ENCODE data around the gene DNAH2.

DNAH2 gene

DNA sequence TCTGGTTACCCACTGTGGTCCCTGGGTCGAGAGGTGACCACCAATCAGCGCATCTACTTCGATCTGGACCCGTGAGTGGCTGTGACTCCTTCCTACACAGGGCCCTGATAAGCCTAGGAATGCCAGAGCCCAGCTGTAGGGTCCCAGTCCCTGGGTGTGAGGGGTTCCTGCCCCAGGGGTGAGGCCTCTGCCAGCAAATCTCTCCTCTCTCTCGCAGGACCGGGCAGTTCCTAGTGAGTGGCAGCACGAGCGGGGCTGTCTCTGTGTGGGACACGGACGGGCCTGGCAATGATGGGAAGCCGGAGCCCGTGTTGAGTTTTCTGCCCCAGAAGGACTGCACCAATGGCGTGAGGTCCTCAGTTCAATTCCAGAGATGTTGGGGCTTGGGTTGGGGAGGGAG lies 14.8 kb upstream of the DNAH2 start:
- DNase-seq (ENCODE audit: low read depth in 2 of 2): no peak

- DNase-seq (ENCODE audit: low read depth in 2 of 2): no peak
These were observed 13.7 kb upstream of the DNAH2 start for GRCh38 chr17:7703584-7704479.

- no peak for DNase-seq (ENCODE audit: low read depth in 2 of 2)
These were observed 12.8 kb upstream of the DNAH2 start, which contains the start of gene EFNB3 for GRCh38 chr17:7704601-7705268. TSS of gene EFNB3 (plus strand) at chr17:7705202. CDS start at chr17:7705599, 397 bp downstream.

GRCh38 chr17:7705269-7706255 lies 12.0 kb upstream of the DNAH2 start:
- DNase-seq (ENCODE audit: low read depth in 2 of 2): no peak

DNA sequence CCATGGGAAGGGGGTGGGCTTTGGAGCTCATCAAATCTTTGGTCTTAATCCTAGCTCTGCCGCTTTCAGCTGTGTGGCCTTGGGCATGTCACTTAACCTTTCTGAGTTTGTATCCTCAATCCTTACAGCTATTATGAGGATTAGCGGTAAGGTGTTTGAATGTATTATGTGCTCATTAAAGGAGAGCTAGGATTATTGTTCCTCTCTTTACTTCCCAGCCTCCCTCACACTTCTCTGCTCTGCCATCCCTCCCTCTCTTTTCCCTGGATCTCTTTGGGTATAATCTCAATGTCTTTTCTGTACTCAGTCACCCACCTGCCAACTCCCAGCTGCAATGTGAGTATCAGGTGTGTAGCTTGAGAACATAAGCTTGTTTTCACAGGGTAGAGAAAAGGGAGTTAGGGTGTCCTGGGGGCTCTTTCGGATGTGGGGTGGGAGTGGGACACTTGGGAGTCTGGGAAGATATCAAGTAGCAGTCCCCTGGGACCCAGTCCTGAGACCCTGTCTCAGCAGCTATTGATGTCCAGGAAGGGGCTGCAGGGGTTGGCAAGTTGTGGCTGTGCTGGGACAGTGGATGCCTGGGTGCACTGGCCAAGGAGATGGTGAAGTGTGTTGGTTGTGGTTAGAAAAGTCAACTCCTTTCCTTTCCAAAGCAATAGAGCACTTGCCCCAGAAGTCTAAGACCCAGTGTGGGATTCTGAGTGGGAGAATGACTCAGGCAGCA lies 10.8 kb upstream of the DNAH2 start:
- no peak for DNase-seq (ENCODE audit: low read depth in 2 of 2)

GRCh38 chr17:7707446-7707845 lies 10.1 kb upstream of the DNAH2 start:
- no peak for DNase-seq (ENCODE audit: low read depth in 2 of 2)

- DNase-seq (ENCODE audit: low read depth in 2 of 2): no peak
These were observed 9.4 kb upstream of the DNAH2 start for GRCh38 chr17:7707858-7708750.

DNA sequence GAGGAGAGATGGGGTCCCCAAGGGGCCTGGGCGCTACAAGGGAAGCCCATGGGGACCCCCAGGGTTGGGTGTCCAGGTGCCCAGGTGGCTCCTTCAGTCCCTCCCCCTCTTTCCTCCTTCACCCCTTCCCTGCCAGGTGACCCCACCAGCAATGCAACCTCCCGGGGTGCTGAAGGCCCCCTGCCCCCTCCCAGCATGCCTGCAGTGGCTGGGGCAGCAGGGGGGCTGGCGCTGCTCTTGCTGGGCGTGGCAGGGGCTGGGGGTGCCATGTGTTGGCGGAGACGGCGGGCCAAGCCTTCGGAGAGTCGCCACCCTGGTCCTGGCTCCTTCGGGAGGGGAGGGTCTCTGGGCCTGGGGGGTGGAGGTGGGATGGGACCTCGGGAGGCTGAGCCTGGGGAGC lies 8.5 kb upstream of the DNAH2 start:
- no peak for DNase-seq (ENCODE audit: low read depth in 2 of 2)

- no peak for DNase-seq (ENCODE audit: low read depth in 2 of 2)
These were observed 7.2 kb upstream of the DNAH2 start for GRCh38 chr17:7710301-7710700.

- DNase-seq (ENCODE audit: low read depth in 2 of 2): no peak
These were observed 6.3 kb upstream of the DNAH2 start for GRCh38 chr17:7711051-7711755.

- no peak for DNase-seq (ENCODE audit: low read depth in 2 of 2)
These were observed 5.3 kb upstream of the DNAH2 start for GRCh38 chr17:7712111-7712771.

DNA sequence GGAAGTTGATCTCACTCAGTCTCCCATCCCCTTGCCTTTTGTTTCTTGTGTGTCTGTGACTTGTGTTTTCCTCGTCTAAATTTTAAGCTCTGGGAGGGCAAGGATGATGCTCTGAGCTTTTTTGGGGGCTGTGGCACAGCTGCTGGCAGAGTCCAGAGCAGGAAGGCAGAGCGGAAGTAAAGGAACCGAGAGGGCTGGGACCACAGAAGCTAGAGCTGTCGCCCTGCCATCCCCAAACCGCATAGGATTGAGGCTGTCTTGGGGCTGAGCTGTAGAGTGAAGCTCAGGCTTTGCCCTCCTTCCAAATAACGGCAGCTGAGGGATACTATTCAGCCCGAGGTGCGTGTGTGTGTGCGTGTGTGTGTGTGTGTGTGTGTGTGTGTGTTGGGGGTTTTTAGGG lies 3.8 kb upstream of the DNAH2 start:
- DNase-seq (ENCODE audit: low read depth in 2 of 2): no peak

DNA sequence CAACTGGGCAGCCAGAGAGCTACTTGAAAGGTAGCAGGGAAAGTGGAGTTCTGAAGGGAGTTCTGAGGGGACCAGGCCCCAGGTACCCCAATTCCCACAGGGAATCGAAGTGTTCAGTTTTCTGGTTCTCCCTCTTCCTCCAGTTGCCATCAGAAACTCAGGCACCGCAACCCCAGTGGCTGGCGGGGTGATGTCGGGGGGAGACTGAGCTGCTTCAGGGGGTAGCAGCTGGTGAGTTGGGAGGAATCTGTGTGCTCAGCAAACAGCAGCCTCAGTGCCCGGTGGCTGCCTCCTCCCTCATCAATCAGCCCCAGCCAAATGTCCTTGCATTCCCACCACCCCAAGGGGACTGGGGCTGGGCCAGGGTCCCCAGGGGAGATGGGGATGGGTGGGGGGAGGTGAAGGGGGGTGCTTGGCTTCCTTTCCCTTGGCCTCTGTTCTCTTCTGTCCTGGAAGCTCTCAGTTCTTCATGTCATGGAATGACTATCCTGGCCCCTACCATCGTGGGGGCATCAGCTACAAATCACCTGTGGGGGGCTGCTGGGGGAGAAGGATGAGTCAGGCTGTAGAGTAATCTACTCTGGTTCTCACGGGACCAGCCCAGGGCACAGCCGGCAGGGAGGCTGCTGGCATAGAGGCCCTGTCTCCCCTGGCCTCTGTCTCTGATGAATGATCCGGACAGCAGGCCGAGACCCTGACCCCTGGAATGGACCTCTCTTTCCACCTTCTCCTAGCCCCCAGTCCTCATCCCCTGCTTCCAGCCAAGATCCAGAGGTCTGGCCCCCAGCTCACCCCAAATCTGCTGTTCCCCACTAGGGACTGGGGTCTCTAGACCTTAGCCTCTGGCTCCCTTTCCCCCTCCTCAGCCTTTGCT lies 2.6 kb upstream of the DNAH2 start:
- no peak for DNase-seq (ENCODE audit: low read depth in 2 of 2)

GRCh38 chr17:7715936-7716886 lies 1.3 kb upstream of the DNAH2 start:
- DNase-seq (ENCODE audit: low read depth in 2 of 2): no peak

- DNase-seq (ENCODE audit: low read depth in 2 of 2): peak in 1 of 2 donors; percentile 35
These were observed 309 bp downstream of the DNAH2 start for GRCh38 chr17:7717756-7718350.

DNA sequence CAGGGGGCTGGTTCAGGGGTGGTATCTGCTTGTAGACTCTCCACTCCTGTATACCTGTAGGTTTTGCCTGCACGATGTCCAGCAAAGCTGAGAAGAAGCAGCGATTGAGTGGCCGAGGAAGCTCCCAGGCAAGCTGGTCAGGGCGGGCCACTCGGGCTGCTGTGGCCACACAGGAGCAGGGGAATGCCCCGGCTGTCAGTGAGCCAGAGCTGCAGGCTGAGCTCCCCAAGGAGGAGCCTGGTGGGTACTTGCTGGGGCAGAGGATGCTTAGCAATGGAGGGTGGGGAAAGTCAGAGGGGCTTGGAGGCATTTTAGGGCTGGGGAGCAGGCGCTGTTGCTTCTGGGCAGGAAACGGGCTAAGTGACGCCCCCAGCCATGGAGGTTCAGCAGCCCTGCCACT lies 2.1 kb downstream of the DNAH2 start:
- no peak for DNase-seq (ENCODE audit: low read depth in 2 of 2)
